Measurements from ENCODE around the gene TMC4.

DNA sequence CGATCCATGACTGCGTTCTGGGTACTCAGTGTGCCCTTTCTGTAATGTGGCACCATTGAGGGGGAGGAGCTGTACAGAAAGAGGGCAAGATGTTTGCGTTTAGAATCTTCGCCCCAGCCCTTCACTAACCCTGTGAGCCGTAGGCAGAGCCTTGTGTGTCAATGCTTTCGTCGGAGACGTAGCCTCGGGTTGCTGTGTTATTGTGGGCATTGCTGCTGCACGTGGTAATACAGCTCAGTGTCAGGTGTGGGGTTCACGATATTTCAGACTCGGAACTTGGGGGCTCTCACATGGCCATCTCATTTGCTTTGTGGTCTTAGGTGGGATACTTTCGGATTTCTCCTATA is 33.8 kb upstream of the TMC4 start:
- TF ChIP-seq, protein P1, sequence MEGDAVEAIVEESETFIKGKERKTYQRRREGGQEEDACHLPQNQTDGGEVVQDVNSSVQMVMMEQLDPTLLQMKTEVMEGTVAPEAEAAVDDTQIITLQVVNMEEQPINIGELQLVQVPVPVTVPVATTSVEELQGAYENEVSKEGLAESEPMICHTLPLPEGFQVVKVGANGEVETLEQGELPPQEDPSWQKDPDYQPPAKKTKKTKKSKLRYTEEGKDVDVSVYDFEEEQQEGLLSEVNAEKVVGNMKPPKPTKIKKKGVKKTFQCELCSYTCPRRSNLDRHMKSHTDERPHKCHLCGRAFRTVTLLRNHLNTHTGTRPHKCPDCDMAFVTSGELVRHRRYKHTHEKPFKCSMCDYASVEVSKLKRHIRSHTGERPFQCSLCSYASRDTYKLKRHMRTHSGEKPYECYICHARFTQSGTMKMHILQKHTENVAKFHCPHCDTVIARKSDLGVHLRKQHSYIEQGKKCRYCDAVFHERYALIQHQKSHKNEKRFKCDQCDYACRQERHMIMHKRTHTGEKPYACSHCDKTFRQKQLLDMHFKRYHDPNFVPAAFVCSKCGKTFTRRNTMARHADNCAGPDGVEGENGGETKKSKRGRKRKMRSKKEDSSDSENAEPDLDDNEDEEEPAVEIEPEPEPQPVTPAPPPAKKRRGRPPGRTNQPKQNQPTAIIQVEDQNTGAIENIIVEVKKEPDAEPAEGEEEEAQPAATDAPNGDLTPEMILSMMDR (IDR thresholded peaks at IDR 0.05): no peak
- no peak for TF ChIP-seq POLR2A (IDR thresholded peaks at IDR 0.05)

Measured in body of pancreas (tissue), 4 donors.